ENCODE results near the gene FGFBP1.

Gene FGFBP1

DNA sequence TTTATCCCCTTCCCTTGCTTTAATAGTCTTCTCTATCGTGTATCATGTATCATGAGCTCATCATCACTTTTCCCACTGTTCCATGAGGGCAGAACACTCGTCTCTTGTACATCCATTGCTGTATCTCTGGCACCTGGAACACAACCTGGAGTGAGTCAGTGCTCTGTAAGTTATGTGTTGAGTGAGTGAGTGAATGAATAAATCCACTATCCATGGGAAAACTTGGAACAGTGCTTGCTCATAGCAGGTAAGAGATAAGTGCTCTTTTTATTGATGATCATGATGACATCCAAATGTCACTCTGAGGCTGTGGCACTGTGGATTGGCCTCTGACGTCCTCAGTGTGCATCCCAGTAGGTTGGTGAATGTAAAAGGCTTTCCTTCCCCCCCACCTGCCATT, 4.3 kb downstream of the FGFBP1 start:
- DNase-seq (ENCODE audit: extremely low read depth, low read depth) = no peak
- TF ChIP-seq, protein P1, sequence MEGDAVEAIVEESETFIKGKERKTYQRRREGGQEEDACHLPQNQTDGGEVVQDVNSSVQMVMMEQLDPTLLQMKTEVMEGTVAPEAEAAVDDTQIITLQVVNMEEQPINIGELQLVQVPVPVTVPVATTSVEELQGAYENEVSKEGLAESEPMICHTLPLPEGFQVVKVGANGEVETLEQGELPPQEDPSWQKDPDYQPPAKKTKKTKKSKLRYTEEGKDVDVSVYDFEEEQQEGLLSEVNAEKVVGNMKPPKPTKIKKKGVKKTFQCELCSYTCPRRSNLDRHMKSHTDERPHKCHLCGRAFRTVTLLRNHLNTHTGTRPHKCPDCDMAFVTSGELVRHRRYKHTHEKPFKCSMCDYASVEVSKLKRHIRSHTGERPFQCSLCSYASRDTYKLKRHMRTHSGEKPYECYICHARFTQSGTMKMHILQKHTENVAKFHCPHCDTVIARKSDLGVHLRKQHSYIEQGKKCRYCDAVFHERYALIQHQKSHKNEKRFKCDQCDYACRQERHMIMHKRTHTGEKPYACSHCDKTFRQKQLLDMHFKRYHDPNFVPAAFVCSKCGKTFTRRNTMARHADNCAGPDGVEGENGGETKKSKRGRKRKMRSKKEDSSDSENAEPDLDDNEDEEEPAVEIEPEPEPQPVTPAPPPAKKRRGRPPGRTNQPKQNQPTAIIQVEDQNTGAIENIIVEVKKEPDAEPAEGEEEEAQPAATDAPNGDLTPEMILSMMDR (IDR thresholded peaks at IDR 0.05; ENCODE audit: low read depth, low read length) = no peak

DNA sequence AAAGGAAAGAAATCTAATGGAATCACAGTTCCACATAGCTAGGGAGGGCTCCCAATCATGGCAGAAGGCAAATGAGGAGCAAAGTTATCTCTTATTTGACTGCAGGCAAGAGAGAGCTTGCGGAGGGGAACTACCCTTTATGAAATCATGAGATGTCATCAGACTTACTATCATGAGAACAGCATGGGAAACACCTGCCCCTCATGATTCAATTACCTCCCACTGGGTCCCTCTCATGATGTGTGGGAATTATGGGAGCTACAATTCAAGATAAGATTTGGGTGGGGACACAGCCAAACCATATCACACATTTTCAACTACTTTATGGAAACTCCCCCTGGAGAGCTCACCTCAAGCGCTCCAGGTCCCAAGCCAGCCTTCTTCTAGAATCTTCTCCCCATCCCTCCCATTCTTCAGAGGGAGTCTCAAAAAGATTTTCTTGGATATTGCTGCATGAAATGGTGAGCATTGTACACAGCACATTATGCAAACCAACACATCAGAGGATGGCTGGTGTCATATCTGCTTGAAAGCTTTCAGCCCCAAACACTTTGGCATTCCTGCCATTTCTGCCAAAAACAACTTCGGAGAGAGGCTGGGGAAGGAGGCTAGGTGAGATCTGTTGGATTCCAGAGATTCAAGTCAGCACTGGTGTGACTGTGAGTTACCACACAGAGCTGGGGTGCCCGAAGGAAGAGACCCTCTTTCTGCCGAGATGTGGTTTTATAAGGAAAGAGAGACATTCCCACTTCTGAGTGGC, 6.9 kb downstream of the FGFBP1 start:
- TF ChIP-seq, protein P1 (IDR thresholded peaks at IDR 0.05; ENCODE audit: low read depth, low read length) = no peak
- DNase-seq (ENCODE audit: extremely low read depth, low read depth) = no peak

DNA sequence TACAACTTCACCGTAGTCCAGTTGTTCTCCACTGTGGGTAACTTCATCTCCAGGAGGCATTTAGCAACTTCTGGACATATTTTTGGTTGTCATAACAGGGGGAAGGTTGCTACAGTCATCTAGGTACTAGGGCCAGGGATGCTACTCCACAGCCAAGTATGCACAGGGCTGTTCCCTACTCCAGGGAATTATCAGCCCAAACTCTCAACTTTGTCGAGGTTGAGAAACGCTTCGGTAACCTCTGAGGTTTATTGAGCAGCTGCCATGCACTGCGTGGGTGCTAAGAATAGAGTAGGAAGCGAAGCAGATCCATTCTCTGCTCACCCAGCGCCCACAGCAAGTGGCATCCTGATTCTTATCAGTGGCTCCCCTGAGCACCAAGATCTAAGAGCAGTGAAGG, 8.2 kb downstream of the FGFBP1 start:
- TF ChIP-seq, protein P1 (IDR thresholded peaks at IDR 0.05; ENCODE audit: low read depth, low read length) = no peak

DNA sequence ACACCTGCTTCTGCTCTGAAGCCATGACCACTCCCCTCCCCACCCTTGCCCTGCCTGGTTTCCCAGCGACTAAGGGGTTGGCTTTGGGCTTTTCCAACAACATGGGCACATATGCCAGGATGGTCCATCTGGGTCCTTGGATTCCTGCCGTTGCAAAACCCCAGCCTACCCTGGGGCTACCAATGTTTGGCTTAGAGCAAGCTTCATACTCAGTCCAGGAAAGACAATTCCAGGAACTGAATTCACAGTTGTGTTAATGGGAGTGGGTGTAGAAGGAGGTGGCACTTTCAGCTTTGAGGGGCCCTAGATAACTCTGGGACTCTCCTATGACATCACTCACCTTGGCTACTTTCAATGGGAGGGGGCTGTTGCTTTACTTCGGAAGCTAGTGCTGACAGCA, 9.0 kb downstream of the FGFBP1 start:
- DNase-seq (ENCODE audit: extremely low read depth, low read depth) = no peak
- TF ChIP-seq, protein P1 (IDR thresholded peaks at IDR 0.05; ENCODE audit: low read depth, low read length) = no peak

More for the DNA sequence above, 8.2 kb downstream of the FGFBP1 start:
- DNase-seq (ENCODE audit: extremely low read depth, low read depth) = no peak

DNA sequence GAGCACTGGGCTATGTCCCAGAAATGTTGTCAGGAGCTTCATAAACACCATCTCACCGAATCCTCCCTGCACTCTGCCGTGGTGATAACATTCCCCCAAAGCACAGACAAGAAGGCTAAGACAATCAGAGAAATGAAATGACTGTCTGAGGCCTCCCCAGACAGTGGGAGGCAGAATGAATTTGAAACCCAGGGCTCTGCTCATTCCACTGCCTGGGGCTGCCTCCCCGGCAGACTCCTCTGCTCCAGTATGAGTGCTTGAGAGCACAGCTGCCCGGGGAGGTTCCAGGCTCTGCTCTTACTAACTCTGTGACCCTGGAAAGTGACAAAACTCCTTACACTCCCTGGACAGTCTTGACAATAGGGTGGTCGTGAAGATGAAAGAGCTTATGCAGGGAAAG, 9.7 kb downstream of the FGFBP1 start:
- no peak for DNase-seq (ENCODE audit: extremely low read depth, low read depth)
- TF ChIP-seq, protein P1 (IDR thresholded peaks at IDR 0.05; ENCODE audit: low read depth, low read length) = no peak

DNA sequence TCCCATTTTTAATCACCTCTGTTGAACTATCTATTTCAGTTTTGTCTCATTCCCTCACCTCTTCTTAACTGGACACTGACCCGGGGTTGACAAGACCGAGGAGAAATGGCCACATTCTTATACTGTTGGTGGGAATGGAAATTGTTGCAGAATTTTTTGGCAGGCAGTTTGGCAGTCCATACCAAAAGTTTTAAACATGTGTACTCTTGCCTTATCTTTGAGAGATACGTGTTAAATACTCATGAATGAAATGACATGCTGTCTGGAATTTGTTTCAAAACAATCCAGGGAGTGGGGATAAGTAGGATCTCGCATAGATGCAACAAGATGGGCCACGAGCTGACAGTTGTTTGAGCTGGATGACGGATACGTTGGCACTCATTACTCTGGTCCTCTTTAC, 12.1 kb downstream of the FGFBP1 start:
- no peak for DNase-seq (ENCODE audit: extremely low read depth, low read depth)
- TF ChIP-seq, protein P1 (IDR thresholded peaks at IDR 0.05; ENCODE audit: low read depth, low read length) = no peak

DNA sequence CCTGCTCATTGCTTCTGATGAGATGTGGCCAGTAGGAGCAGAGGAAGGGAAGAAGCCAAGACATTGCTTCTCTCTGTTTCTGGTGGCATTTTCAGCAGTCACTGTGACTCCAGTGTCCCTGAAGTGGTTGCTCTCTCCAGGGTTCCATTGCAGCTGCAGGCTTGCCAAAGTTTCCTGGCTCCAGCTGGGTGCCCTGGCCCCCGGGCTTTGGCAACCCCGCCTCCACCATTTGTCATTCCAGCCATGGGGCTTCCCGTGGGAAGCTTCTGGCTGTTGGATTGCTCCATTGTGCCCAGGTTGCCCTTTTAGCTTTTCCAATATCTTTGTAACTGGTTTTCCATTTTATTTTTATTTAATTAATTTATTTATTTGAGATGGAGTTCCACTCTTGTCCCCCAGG, 12.7 kb downstream of the FGFBP1 start:
- no peak for DNase-seq (ENCODE audit: extremely low read depth, low read depth)
- TF ChIP-seq, protein P1 (IDR thresholded peaks at IDR 0.05; ENCODE audit: low read depth, low read length) = no peak

All from AG09319 (cell line).